ENCODE measurements around the gene DOK4. TPM values are rescaled to one million over a fixed set of nuclear protein-coding genes. Genes with fewer than 3 reads are reported as not detected.

Gene DOK4
- polyA plus RNA-seq, 1 experiment = 40.0 TPM

DNA sequence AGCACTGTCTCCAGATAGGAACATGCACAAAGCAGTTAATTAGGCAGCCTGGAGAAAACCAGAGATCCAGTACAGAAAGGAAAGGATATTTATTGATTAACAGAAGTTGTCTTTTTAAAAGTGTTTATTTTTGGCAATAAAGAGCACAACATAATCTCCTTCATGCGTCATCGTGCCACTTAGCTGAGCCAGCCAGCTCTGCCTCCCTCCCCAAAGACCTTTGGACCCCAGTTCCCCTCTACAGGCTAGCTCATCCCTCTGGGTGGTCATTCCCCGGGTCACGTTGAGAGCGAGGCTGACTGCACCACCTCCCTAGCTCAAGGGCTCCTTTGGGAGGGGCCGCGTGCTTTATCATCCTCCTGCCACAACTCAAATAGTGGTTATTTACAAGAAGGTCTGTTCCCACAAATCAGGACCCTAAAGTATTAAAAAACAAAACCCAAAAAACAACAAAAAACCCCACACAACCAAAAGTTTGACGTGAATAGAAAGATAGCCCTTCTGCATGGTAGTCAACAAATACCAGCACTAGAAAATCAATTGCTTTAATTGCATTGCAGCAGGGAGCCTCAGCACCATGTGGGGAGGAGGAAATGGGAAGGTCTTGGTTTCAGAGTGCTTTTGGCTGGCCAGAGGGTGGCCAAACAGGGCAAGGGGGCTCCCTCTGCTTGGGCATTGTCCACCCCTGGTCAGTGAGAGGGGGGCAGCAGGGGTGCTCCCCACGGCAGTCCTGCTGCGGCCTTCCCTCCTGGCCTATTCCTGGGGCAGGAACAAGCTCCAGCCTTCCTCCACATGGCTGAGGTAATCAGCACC, 14.2 kb downstream of the DOK4 start:
- H3K36me3 ChIP-seq (ENCODE audit: control insufficient read depth, insufficient read depth, low read length) = peaks cover 42% of the 10 kb centered on the region
- no peaks in the 10 kb centered on the region for H3K27me3 ChIP-seq (ENCODE audit: control insufficient read depth, insufficient read depth, low read length)
- POLR2A ChIA-PET = no interaction called here
- no peak overlapping the region for H3K4me3 ChIP-seq (ENCODE audit: low read depth, low read length)
- DNase-seq (ENCODE audit: low read depth) = no peak
- CTCF ChIA-PET = interaction anchor here (0.6 to 1.5 kb wide), 3 partner anchors 10 to 294 kb away, joined by 3 to 5 read pairs (median 3); partner anchors contain the start of gene POLR2C
- TF ChIP-seq CTCF (IDR thresholded peaks at IDR 0.05; ENCODE audit: insufficient read depth, low read depth, low read length) = no peak

DNA sequence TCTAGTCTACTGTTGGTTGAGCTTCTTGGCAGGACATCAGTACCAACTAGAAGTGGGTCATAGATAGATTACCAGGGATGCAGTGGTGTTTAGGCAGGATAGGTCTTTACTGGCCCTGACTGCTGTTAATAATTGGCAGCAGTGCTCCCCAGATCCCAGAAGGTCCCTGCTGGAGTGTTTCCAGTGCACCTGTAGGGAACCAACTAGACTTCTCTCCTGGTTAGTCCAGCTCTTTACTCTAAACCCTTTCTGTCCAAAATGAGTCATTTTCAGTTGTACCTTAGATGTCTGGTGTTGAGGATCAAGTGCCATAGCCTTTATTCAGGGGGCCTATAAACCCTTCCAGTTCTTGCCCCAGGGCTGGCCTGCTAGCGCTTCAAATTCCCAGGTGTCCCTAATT, 15.1 kb downstream of the DOK4 start:
- ChIA-PET CTCF (interaction anchor here (1.0 to 1.5 kb wide), 3 partner anchors 9 to 24 kb away, joined by 3 to 5 read pairs (median 3); partner anchors contain the start of genes CIAPIN1, COQ9 and POLR2C), POLR2A (no interaction called here)
- Histone ChIP-seq H3K36me3 (ENCODE audit: control insufficient read depth, insufficient read depth, low read length) (peaks cover 46% of the 10 kb centered on the region), H3K27me3 (ENCODE audit: control insufficient read depth, insufficient read depth, low read length) (no peaks in the 10 kb centered on the region), H3K4me3 (ENCODE audit: low read depth, low read length) (no peak overlapping the region)
- no peak for DNase-seq (ENCODE audit: low read depth)
- TF ChIP-seq CTCF (IDR thresholded peaks at IDR 0.05; ENCODE audit: insufficient read depth, low read depth, low read length) = no peak

DNA sequence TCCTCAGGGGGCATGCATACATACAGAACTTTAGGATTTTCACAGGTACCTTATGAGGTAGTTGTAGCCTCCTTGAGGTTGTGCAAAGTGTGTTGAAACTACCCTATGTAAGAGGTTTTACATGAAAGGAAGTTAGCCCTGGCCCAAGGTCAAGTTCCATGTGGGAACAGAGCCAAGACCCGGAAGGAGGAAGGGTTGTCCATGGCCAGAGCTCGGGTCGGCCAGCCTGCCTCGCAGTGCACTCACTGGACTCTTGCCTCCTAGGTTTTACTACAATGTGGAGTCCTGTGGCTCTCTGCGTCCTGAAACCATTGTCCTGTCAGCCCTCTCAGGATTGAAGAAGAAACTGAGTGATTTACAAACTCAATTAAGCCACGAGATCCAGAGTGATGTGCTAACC, 15.6 kb downstream of the DOK4 start:
- no peaks in the 10 kb centered on the region for H3K27me3 ChIP-seq (ENCODE audit: control insufficient read depth, insufficient read depth, low read length)
- CTCF ChIA-PET = interaction anchor here (1.0 to 1.5 kb wide), 3 partner anchors 8 to 24 kb away, joined by 3 to 5 read pairs (median 3); partner anchors contain the start of genes CIAPIN1, COQ9 and POLR2C
- DNase-seq (ENCODE audit: low read depth) = no peak
- POLR2A ChIA-PET = no interaction called here
- no peak overlapping the region for H3K4me3 ChIP-seq (ENCODE audit: low read depth, low read length)
- TF ChIP-seq CTCF (IDR thresholded peaks at IDR 0.05; ENCODE audit: insufficient read depth, low read depth, low read length) = no peak
- H3K36me3 ChIP-seq (ENCODE audit: control insufficient read depth, insufficient read depth, low read length) = peaks cover 47% of the 10 kb centered on the region

GRCh38 chr16:57469917-57470470, 16.3 kb downstream of the DOK4 start:
- CTCF ChIA-PET = interaction anchor here (1.4 to 1.5 kb wide), 2 partner anchors 8 to 23 kb away, joined by 3 to 5 read pairs; partner anchors contain the start of genes CIAPIN1, COQ9 and POLR2C
- Histone ChIP-seq H3K27me3 (ENCODE audit: control insufficient read depth, insufficient read depth, low read length) (no peaks in the 10 kb centered on the region), H3K36me3 (ENCODE audit: control insufficient read depth, insufficient read depth, low read length) (peaks cover 45% of the 10 kb centered on the region), H3K4me3 (ENCODE audit: low read depth, low read length) (no peak overlapping the region)
- DNase-seq (ENCODE audit: low read depth) = no peak
- TF ChIP-seq CTCF (IDR thresholded peaks at IDR 0.05; ENCODE audit: insufficient read depth, low read depth, low read length) = no peak
- POLR2A ChIA-PET = no interaction called here

GRCh38 chr16:57469046-57469445, 17.2 kb downstream of the DOK4 start:
- Histone ChIP-seq H3K27me3 (ENCODE audit: control insufficient read depth, insufficient read depth, low read length) (no peaks in the 10 kb centered on the region), H3K4me3 (ENCODE audit: low read depth, low read length) (no peak overlapping the region), H3K36me3 (ENCODE audit: control insufficient read depth, insufficient read depth, low read length) (peaks cover 40% of the 10 kb centered on the region)
- DNase-seq (ENCODE audit: low read depth) = no peak
- POLR2A ChIA-PET = no interaction called here
- no peak for TF ChIP-seq CTCF (IDR thresholded peaks at IDR 0.05; ENCODE audit: insufficient read depth, low read depth, low read length)
- CTCF ChIA-PET = interaction anchor here (1.2 kb wide), 1 partner anchor 51 kb away, joined by 6 read pairs; no protein-coding TSS in a partner anchor
